Glutamatergic neuron (in vitro differentiated cells): Measurements from ENCODE around the gene HELT. TPM values are rescaled to one million over a fixed set of nuclear protein-coding genes. Genes with fewer than 3 reads are reported as not detected.
"Not testable (repeated sequence)": the region's sequence is repeated elsewhere in the genome, so short reads cannot be mapped to it uniquely, and the experiment has no call there.

ENCODE experiments used
- DNase-seq: peaks from one replicate; pipeline ENCODE4 v3.0.0; 2022
- H3K27ac Mint-ChIP-seq: one replicate; pipeline ENCODE4 v1.8.0; 2020; ENCODE audit warnings: mild to moderate bottlenecking, mixed read lengths, inconsistent platforms; ENCODE audit not compliant: unreplicated experiment
- H3K27me3 Mint-ChIP-seq: one replicate; pipeline ENCODE4 v1.8.0; 2020; ENCODE audit warnings: mild to moderate bottlenecking, moderate library complexity, mixed read lengths, inconsistent platforms; ENCODE audit not compliant: unreplicated experiment
- H3K36me3 Mint-ChIP-seq: one replicate; pipeline ENCODE4 v1.8.0; 2020; ENCODE audit warnings: mild to moderate bottlenecking, mixed read lengths, inconsistent platforms; ENCODE audit not compliant: unreplicated experiment
- H3K4me1 Mint-ChIP-seq: one replicate; pipeline ENCODE4 v1.8.0; 2020; ENCODE audit warnings: mild to moderate bottlenecking, low read depth, mixed read lengths, inconsistent platforms; ENCODE audit not compliant: unreplicated experiment
- H3K4me3 Mint-ChIP-seq: one replicate; pipeline ENCODE4 v1.8.0; 2020; ENCODE audit warnings: mild to moderate bottlenecking, mixed read lengths, inconsistent platforms; ENCODE audit not compliant: unreplicated experiment
- H3K9me3 Mint-ChIP-seq: one replicate; pipeline ENCODE4 v1.8.0; 2020; ENCODE audit warnings: mild to moderate bottlenecking, moderate library complexity, mixed read lengths, inconsistent platforms; ENCODE audit not compliant: unreplicated experiment
- CTCF ChIP-seq: fragments of 200-600 bp; sonication (generic); IDR thresholded peaks from one replicate; pipeline ENCODE4 v1.5.0; 2021; ENCODE audit not compliant: partially characterized antibody, unreplicated experiment
- long read RNA-seq: library from polyadenylated mRNA; unstranded; transcript quantifications from one replicate; pipeline ENCODE4 v2.0.0, GENCODE V29; 2020; ENCODE audit not compliant: unreplicated experiment
- total RNA-seq: library from RNA; stranded (reverse); fragmentation: NEBNext Ultra II Directional; extraction: Animal tissue kit (Norgen Biotek cat#: 25700); gene quantifications from one replicate; pipeline ENCODE4 v1.2.1, GENCODE V29; 2021; ENCODE audit not compliant: unreplicated experiment

The HELT gene
- total RNA-seq: not detected
- long read RNA-seq: 0 reads

- DNase-seq: peak; percentile 32
- Mint-ChIP-seq H3K4me1 (peaks cover 11% of the 10 kb centered on the region), H3K27ac (no peak within 1 kb of the TSS), H3K27me3 (peaks cover 39% of the 10 kb centered on the region), H3K9me3 (peaks cover 20% of the 10 kb centered on the region), H3K36me3 (no peaks in the 10 kb centered on the region), H3K4me3 (peak within 1 kb of the TSS; percentile 86)
- TF ChIP-seq CTCF: no peak
Observed at GRCh38 chr4:185017964-185018772, at the start of gene HELT. HELT (plus strand) TSS chr4:185018490; CDS start chr4:185018929, 439 bp downstream.

- Mint-ChIP-seq H3K27me3 (peaks cover 8% of the 10 kb centered on the region), H3K9me3 (peaks cover 11% of the 10 kb centered on the region), H3K4me1 (no peaks in the 10 kb centered on the region), H3K27ac (no peak overlapping the region), H3K36me3 (peaks cover 23% of the 10 kb centered on the region), H3K4me3 (no peak overlapping the region)
- no peak for TF ChIP-seq CTCF
- no peak for DNase-seq
Observed at GRCh38 chr4:184968784-184969201, 49.5 kb upstream of the HELT start.

GRCh38 chr4:184969610-184970009 is 48.7 kb upstream of the HELT start:
- H3K4me1 Mint-ChIP-seq: no peaks in the 10 kb centered on the region
- no peak for DNase-seq

GRCh38 chr4:184972991-184973390 is 45.3 kb upstream of the HELT start:
- Mint-ChIP-seq H3K27me3 (peaks cover under 1% of the 10 kb centered on the region), H3K27ac (no peak overlapping the region), H3K9me3 (peaks cover under 1% of the 10 kb centered on the region), H3K4me3 (no peak overlapping the region), H3K4me1 (no peaks in the 10 kb centered on the region), H3K36me3 (peaks cover 15% of the 10 kb centered on the region)
- DNase-seq: no peak
- no peak for TF ChIP-seq CTCF

More at GRCh38 chr4:184969610-184970009, 48.7 kb upstream of the HELT start:
- Mint-ChIP-seq H3K27ac (no peak overlapping the region), H3K4me3 (no peak overlapping the region), H3K9me3 (peaks cover 10% of the 10 kb centered on the region), H3K36me3 (peaks cover 23% of the 10 kb centered on the region), H3K27me3 (peaks cover 8% of the 10 kb centered on the region)
- TF ChIP-seq CTCF: no peak

GRCh38 chr4:184976348-184976747 is 41.9 kb upstream of the HELT start:
- not testable (repeated sequence) for H3K4me3 Mint-ChIP-seq, H3K27ac Mint-ChIP-seq, H3K27me3 Mint-ChIP-seq, H3K9me3 Mint-ChIP-seq, DNase-seq
- peaks cover 14% of the 10 kb centered on the region for H3K36me3 Mint-ChIP-seq
- H3K4me1 Mint-ChIP-seq: peaks cover 15% of the 10 kb centered on the region
